HEK293 (cell line): ENCODE measurements around the gene B4GALT2.

Source experiments
- BCL11B ChIP-seq: fragments of 450-650 bp; formaldehyde crosslinking; IDR thresholded peaks from 2 replicates; pipeline ENCODE4 v1.5.1; 2016; ENCODE audit warnings: low read depth, missing biosample characterization, missing genetic modification characterization
- KLF17 ChIP-seq: fragments of 450-650 bp; formaldehyde crosslinking; IDR thresholded peaks from 2 replicates; pipeline ENCODE4 v1.5.1; 2016; ENCODE audit warnings: missing biosample characterization, missing genetic modification characterization
- KLF9 ChIP-seq: fragments of 450-650 bp; formaldehyde crosslinking; IDR thresholded peaks from 2 replicates; pipeline ENCODE4 v1.5.1; 2016; ENCODE audit warnings: missing biosample characterization, missing genetic modification characterization, low read depth
- SCRT1 ChIP-seq: fragments of 450-650 bp; formaldehyde crosslinking; IDR thresholded peaks from 2 replicates; pipeline ENCODE4 v1.5.1; 2016; ENCODE audit warnings: missing biosample characterization, missing genetic modification characterization, borderline replicate concordance
- SCRT2 ChIP-seq: fragments of 450-650 bp; formaldehyde crosslinking; IDR thresholded peaks from 2 replicates; pipeline ENCODE4 v1.5.1; 2016; ENCODE audit warnings: missing biosample characterization, missing genetic modification characterization
- SP2 ChIP-seq: fragments of 450-650 bp; formaldehyde crosslinking; IDR thresholded peaks from 2 replicates; pipeline ENCODE4 v1.5.1; 2016; ENCODE audit warnings: missing biosample characterization, missing genetic modification characterization
- WT1 ChIP-seq: fragments of 450-650 bp; formaldehyde crosslinking; IDR thresholded peaks from 2 replicates; pipeline ENCODE4 v1.5.1; 2016; ENCODE audit warnings: missing biosample characterization, missing genetic modification characterization
- YY1 ChIP-seq: fragments of 450-650 bp; formaldehyde crosslinking; IDR thresholded peaks from 2 replicates; pipeline ENCODE4 v1.5.1; 2018; ENCODE audit warnings: missing biosample characterization, missing genetic modification characterization
- ZEB2 ChIP-seq: fragments of 450-650 bp; formaldehyde crosslinking; IDR thresholded peaks from 2 replicates; pipeline ENCODE4 v1.5.1; 2016; ENCODE audit warnings: missing biosample characterization, missing genetic modification characterization
- ZFHX2 ChIP-seq: fragments of 450-650 bp; formaldehyde crosslinking; conservative IDR thresholded peaks from 2 replicates; pipeline ENCODE4 v1.5.1; 2016; ENCODE audit warnings: missing biosample characterization, missing genetic modification characterization
- ZNF24 ChIP-seq: fragments of 450-650 bp; formaldehyde crosslinking; IDR thresholded peaks from 2 replicates; pipeline ENCODE4 v1.5.1; 2016; ENCODE audit warnings: missing biosample characterization, missing genetic modification characterization
- ZNF274 ChIP-seq, 2 experiments: fragments of 200-500 bp in 1 of 2; fragments of 450-650 bp in 1 of 2; sonication (Bioruptor generic) in 1 of 2; formaldehyde crosslinking in 1 of 2; IDR thresholded peaks; 2 replicates each; pipeline versions ENCODE4 v1.5.1 to v1.6.1; 2014 to 2016; ENCODE audit warnings: borderline replicate concordance in 1 of 2, inconsistent platforms in 1 of 2, low read length in 1 of 2, missing biosample characterization in 1 of 2, missing genetic modification characterization in 1 of 2
- ZNF350 ChIP-seq: fragments of 450-650 bp; formaldehyde crosslinking; IDR thresholded peaks from 2 replicates; pipeline ENCODE4 v1.5.0; 2017; ENCODE audit warnings: missing biosample characterization, mild to moderate bottlenecking, missing genetic modification characterization
- ZNF37A ChIP-seq: fragments of 450-650 bp; IDR thresholded peaks from 2 replicates; pipeline ENCODE4 v1.5.1; 2018; ENCODE audit warnings: missing biosample characterization, missing genetic modification characterization
- ZNF394 ChIP-seq: fragments of 450-650 bp; formaldehyde crosslinking; IDR thresholded peaks from 2 replicates; pipeline ENCODE4 v1.5.1; 2016; ENCODE audit warnings: missing biosample characterization, missing genetic modification characterization, mild to moderate bottlenecking, moderate library complexity, borderline replicate concordance
- ZNF423 ChIP-seq: fragments of 450-650 bp; formaldehyde crosslinking; IDR thresholded peaks from 2 replicates; pipeline ENCODE4 v1.5.1; 2016; ENCODE audit warnings: missing biosample characterization, missing genetic modification characterization
- ZNF433 ChIP-seq: fragments of 450-650 bp; formaldehyde crosslinking; IDR thresholded peaks from 2 replicates; pipeline ENCODE4 v1.5.1; 2016; ENCODE audit warnings: missing biosample characterization, missing genetic modification characterization, low read depth
- ZNF48 ChIP-seq: fragments of 450-650 bp; formaldehyde crosslinking; IDR thresholded peaks from 2 replicates; pipeline ENCODE4 v1.5.1; 2016; ENCODE audit warnings: missing biosample characterization, missing genetic modification characterization
- ZNF501 ChIP-seq: fragments of 450-650 bp; formaldehyde crosslinking; IDR thresholded peaks from 2 replicates; pipeline ENCODE4 v1.5.1; 2016; ENCODE audit warnings: missing biosample characterization, missing genetic modification characterization
- ZNF518A ChIP-seq: fragments of 450-650 bp; formaldehyde crosslinking; conservative IDR thresholded peaks from 2 replicates; pipeline ENCODE4 v1.5.1; 2016; ENCODE audit warnings: low read depth, missing biosample characterization, missing genetic modification characterization
- ZNF580 ChIP-seq: fragments of 450-650 bp; formaldehyde crosslinking; IDR thresholded peaks from 2 replicates; pipeline ENCODE4 v1.5.1; 2016; ENCODE audit warnings: missing biosample characterization, missing genetic modification characterization
- ZNF621 ChIP-seq: fragments of 450-650 bp; formaldehyde crosslinking; IDR thresholded peaks from 2 replicates; pipeline ENCODE4 v1.5.1; 2017; ENCODE audit warnings: missing biosample characterization, missing genetic modification characterization
- ZNF654 ChIP-seq: fragments of 450-650 bp; formaldehyde crosslinking; IDR thresholded peaks from 2 replicates; pipeline ENCODE4 v1.5.1; 2016; ENCODE audit warnings: low read depth, missing biosample characterization, missing genetic modification characterization
- ZNF664 ChIP-seq: fragments of 450-650 bp; formaldehyde crosslinking; IDR thresholded peaks from 2 replicates; pipeline ENCODE4 v1.5.1; 2016; ENCODE audit warnings: missing biosample characterization, missing genetic modification characterization
- ZNF692 ChIP-seq: fragments of 450-650 bp; formaldehyde crosslinking; IDR thresholded peaks from 2 replicates; pipeline ENCODE4 v1.5.1; 2016; ENCODE audit warnings: missing biosample characterization, missing genetic modification characterization
- ZSCAN23 ChIP-seq: fragments of 450-650 bp; formaldehyde crosslinking; IDR thresholded peaks from 2 replicates; pipeline ENCODE4 v1.5.1; 2016; ENCODE audit warnings: missing biosample characterization, missing genetic modification characterization
- TF ChIP-seq, protein P1 (sequence below): fragments of 450-650 bp; formaldehyde crosslinking; IDR thresholded peaks from 2 replicates; pipeline ENCODE4 v1.5.1; 2016; ENCODE audit warnings: missing biosample characterization, missing genetic modification characterization
- TF ChIP-seq, protein P2 (sequence below): fragments of 450-650 bp; formaldehyde crosslinking; IDR thresholded peaks from 2 replicates; pipeline ENCODE4 v1.5.1; 2016; ENCODE audit warnings: missing biosample characterization, missing genetic modification characterization

Gene B4GALT2

GRCh38 chr1:43946236-43947060, 32.6 kb upstream of the B4GALT2 start, which contains the start of gene IPO13 (continued):
- TF ChIP-seq ZFHX2 (peak; percentile 94), ZNF24 (tag by site-specific recombination) (peak; percentile 89), SCRT2 (tag by site-specific recombination) (0 out of 2 replicates have a peak, but pooled peaks have one; percentile 65), ZNF501 (tag by site-specific recombination) (peak; percentile 95), ZSCAN23 (tag by site-specific recombination) (0 out of 2 replicates have a peak, but pooled peaks have one; percentile 16), ZNF580 (tag by site-specific recombination) (peak; percentile 91), KLF9 (tag by site-specific recombination) (peak; percentile 63), ZNF654 (tag by site-specific recombination) (peak; percentile 18), ZNF394 (tag by site-specific recombination) (peak; percentile 73), ZEB2 (peak; percentile 89), ZNF621 (tag by site-specific recombination) (no peak), ZNF274 (IDR thresholded peaks at IDR 0.05; ENCODE audit: low read length) (no peak), ZNF274 (tag by site-specific recombination; IDR thresholded peaks at IDR 0.05; ENCODE audit: borderline replicate concordance) (no peak), ZNF518A (tag by site-specific recombination) (0 out of 2 replicates have a peak, but pooled peaks have one; percentile 43), SCRT1 (tag by site-specific recombination) (no peak), SP2 (tag by site-specific recombination) (peak; percentile 74), ZNF423 (tag by site-specific recombination) (peak; percentile 51; the same call in 1 of the 2 replicates), ZNF433 (tag by site-specific recombination) (no peak), ZNF37A (no peak), ZNF48 (tag by site-specific recombination) (no peak), ZNF692 (tag by site-specific recombination) (peak; percentile 90), ZNF664 (tag by site-specific recombination) (no peak), ZNF350 (tag by site-specific recombination) (no peak), BCL11B (tag by site-specific recombination) (peak; percentile 74), KLF17 (tag by site-specific recombination) (peak; percentile 94), WT1 (tag by site-specific recombination) (no peak), YY1 (tag by site-specific recombination) (peak; percentile 83)
- TF ChIP-seq, protein P1, sequence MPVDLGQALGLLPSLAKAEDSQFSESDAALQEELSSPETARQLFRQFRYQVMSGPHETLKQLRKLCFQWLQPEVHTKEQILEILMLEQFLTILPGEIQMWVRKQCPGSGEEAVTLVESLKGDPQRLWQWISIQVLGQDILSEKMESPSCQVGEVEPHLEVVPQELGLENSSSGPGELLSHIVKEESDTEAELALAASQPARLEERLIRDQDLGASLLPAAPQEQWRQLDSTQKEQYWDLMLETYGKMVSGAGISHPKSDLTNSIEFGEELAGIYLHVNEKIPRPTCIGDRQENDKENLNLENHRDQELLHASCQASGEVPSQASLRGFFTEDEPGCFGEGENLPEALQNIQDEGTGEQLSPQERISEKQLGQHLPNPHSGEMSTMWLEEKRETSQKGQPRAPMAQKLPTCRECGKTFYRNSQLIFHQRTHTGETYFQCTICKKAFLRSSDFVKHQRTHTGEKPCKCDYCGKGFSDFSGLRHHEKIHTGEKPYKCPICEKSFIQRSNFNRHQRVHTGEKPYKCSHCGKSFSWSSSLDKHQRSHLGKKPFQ, result 0 out of 2 replicates have a peak, but pooled peaks have one; percentile 49
- TF ChIP-seq, protein P2, sequence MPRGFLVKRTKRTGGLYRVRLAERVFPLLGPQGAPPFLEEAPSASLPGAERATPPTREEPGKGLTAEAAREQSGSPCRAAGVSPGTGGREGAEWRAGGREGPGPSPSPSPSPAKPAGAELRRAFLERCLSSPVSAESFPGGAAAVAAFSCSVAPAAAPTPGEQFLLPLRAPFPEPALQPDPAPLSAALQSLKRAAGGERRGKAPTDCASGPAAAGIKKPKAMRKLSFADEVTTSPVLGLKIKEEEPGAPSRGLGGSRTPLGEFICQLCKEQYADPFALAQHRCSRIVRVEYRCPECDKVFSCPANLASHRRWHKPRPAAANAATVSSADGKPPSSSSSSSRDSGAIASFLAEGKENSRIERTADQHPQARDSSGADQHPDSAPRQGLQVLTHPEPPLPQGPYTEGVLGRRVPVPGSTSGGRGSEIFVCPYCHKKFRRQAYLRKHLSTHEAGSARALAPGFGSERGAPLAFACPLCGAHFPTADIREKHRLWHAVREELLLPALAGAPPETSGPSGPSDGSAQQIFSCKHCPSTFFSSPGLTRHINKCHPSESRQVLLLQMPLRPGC, result peak; percentile 69; the same call in 1 of the 2 replicates
